T-cell (primary cell): ENCODE data around the gene WRAP53. TPM values are rescaled to one million over a fixed set of nuclear protein-coding genes. Genes with fewer than 3 reads are reported as not detected.
A peak's percentile ranks its signal among the peaks of the same experiment; 100 is the strongest.
"Not testable (repeated sequence)": the region's sequence is repeated elsewhere in the genome, so short reads cannot be mapped to it uniquely, and the experiment has no call there.

Experiments
- ATAC-seq, 4 experiments: fragments of 200-7000 bp in 3 of 4; fragments of 150-1000 bp in 1 of 4; cut with Tn5 transposase; replicated peaks in 1 of 4; 1 replicate in 3 of 4; 2 replicates in 1 of 4; pipeline ENCODE4 v1.10.0; 2021; ENCODE audit warnings: moderate library complexity in 3 of 4, mild to moderate bottlenecking in 2 of 4, moderate number of reproducible peaks in 1 of 4
- CTCF ChIA-PET, 2 donors: fragments of 300-600 bp; sonication (Branson Sonifier 250); formaldehyde crosslinking; loops; one replicate each; lab custom pipeline; 2022; ENCODE audit warnings: antibody characterized with exemption in 2 of 2; lab: Charles Lee
- POLR2A ChIA-PET, 2 donors: fragments of 300-600 bp; sonication (Branson Sonifier 250); formaldehyde crosslinking; loops; one replicate each; lab custom pipeline; 2022; ENCODE audit warnings: antibody characterized with exemption in 2 of 2; lab: Charles Lee
- DNase-seq, 35 experiments: peaks; one replicate each; pipeline versions ENCODE4 v3.0.0 to v3.0.0-alpha.2; 2013 to 2023
- H3K27ac ChIP-seq: one replicate; pipeline ENCODE4 v1.5.1; 2013; ENCODE audit warnings: low read length
- H3K27me3 ChIP-seq, 2 experiments: replicated peaks in 1 of 2; 1 replicate in 1 of 2; 2 replicates in 1 of 2; pipeline versions ENCODE4 v1.6.1 to v1.7.0; 2013; ENCODE audit warnings: low read length in 1 of 2, mixed read lengths in 1 of 2; ENCODE audit not compliant: control insufficient read depth in 2 of 2, insufficient read depth in 2 of 2; ENCODE audit errors: extremely low read depth in 1 of 2
- H3K36me3 ChIP-seq, 2 donors: 1 replicate in 1 of 2; 2 replicates in 1 of 2; pipeline versions ENCODE4 v1.6.1 to v1.7.0; 2013; ENCODE audit warnings: low read length in 1 of 2; ENCODE audit not compliant: control insufficient read depth in 2 of 2, insufficient read depth in 1 of 2; ENCODE audit errors: extremely low read depth in 1 of 2
- H3K4me1 ChIP-seq, 2 experiments: 1 replicate in 1 of 2; 2 replicates in 1 of 2; pipeline versions ENCODE4 v1.6.1 to v1.7.0; 2013; ENCODE audit warnings: low read length in 2 of 2, mixed read lengths in 1 of 2; ENCODE audit not compliant: insufficient read depth in 2 of 2, control insufficient read depth in 1 of 2; ENCODE audit errors: extremely low read depth in 1 of 2
- H3K4me3 ChIP-seq, 2 donors: 1 replicate in 1 of 2; 2 replicates in 1 of 2; pipeline versions ENCODE4 v1.5.1 to v1.7.0; 2013; ENCODE audit warnings: mild to moderate bottlenecking in 2 of 2, low read length in 1 of 2, moderate library complexity in 1 of 2; ENCODE audit not compliant: control insufficient read depth in 1 of 2; ENCODE audit errors: extremely low read depth in 1 of 2
- H3K9me3 ChIP-seq: 2 replicates; pipeline ENCODE4 v1.7.0; 2013
- H3K27ac Mint-ChIP-seq, 2 donors: one replicate each; pipeline ENCODE4 v1.8.0; 2020 to 2021; ENCODE audit warnings: mild to moderate bottlenecking in 2 of 2, mixed read lengths in 2 of 2
- H3K27me3 Mint-ChIP-seq, 2 donors: one replicate each; pipeline ENCODE4 v1.8.0; 2021 to 2022; ENCODE audit warnings: mixed read lengths in 2 of 2
- H3K36me3 Mint-ChIP-seq: one replicate; pipeline ENCODE4 v1.8.0; 2021; ENCODE audit warnings: mixed read lengths
- H3K4me1 Mint-ChIP-seq, 3 donors: one replicate each; pipeline ENCODE4 v1.8.0; 2020 to 2022; ENCODE audit warnings: mixed read lengths in 3 of 3, mild to moderate bottlenecking in 1 of 3
- H3K4me3 Mint-ChIP-seq, 3 donors: one replicate each; pipeline ENCODE4 v1.8.0; 2020 to 2022; ENCODE audit warnings: mild to moderate bottlenecking in 3 of 3, mixed read lengths in 3 of 3, moderate library complexity in 3 of 3
- H3K9me3 Mint-ChIP-seq, 3 donors: one replicate each; pipeline ENCODE4 v1.8.0; 2020 to 2022; ENCODE audit warnings: mixed read lengths in 3 of 3
- WGBS: methylation state at CpG from one replicate; pipeline ENCODE4 v1.1.5; 2013; ENCODE audit warnings: missing lambda C conversion rate; ENCODE audit not compliant: insufficient coverage; 5-methylcytosine and 5-hydroxymethylcytosine counted together
- total RNA-seq, 35 experiments: library from RNA in 6 of 35; stranded (reverse) in 6 of 35; fragments of 120-200 nt in 1 of 35; gene quantifications; one replicate each; pipeline versions ENCODE4 v1.2.1 to v1.2.4 and lab custom pipeline; 2013 to 2026

Gene WRAP53
- total RNA-seq (10 to 100 TPM in 3 of 5 donors, 1 to 10 TPM in 2; 8.0 to 14.6 (median 13.1) TPM), total RNA-seq (lab: John Stamatoyannopoulos, UW) (5.5 to 33.8 (median 10.7) reads per million in 29 experiments)
- total RNA-seq (2013): 7.5 TPM

GRCh38 chr17:7687908-7688807 is at the start of gene WRAP53:
Gene WRAP53 (plus strand): TSS chr17:7688477. CDS start chr17:7688649, 172 bp downstream.
- Histone ChIP-seq H3K27ac (peak within 1 kb of the TSS; percentile 98), H3K27me3 (no peaks in the 10 kb centered on the region), H3K4me1 (peaks cover 17 to 33% of the 10 kb centered on the region in 2 experiments), H3K9me3 (no peaks in the 10 kb centered on the region), H3K36me3 (peaks cover 0 to 7% of the 10 kb centered on the region in 2 donors), H3K4me3 (peak within 1 kb of the TSS; percentile 89 to 99)
- H3K4me1 Mint-ChIP-seq: peaks cover 39 to 52% (median 48%) of the 10 kb centered on the region in 3 donors
- under 1% methylated on average over 40 of the region's 51 CpGs for WGBS
- no peaks in the 10 kb centered on the region for H3K9me3 Mint-ChIP-seq
- ChIA-PET POLR2A (interaction anchor here (0.5 to 1.6 kb wide), 12 partner anchors 10 to 457 kb away, joined by 3 to 7 read pairs (median 4); partner anchors contain the start of genes SAT2 (in 2 of the 2), CNTROB (in 1 of the 2), SOX15 (in 1 of the 2) and TRAPPC1 (in 1 of the 2)), CTCF (interaction anchor here (0.5 to 4.0 kb wide), 32 partner anchors 11 to 749 kb away, joined by 3 to 36 read pairs (median 4); partner anchors contain the start of genes ATP1B2 (in 2 of the 2), ACADVL (in 1 of the 2), DLG4 (in 1 of the 2) and FXR2 (in 1 of the 2))
- peak within 1 kb of the TSS; percentile 100 for H3K27ac Mint-ChIP-seq
- ATAC-seq: peak; percentile 78 to 82 (median 81)
- H3K36me3 Mint-ChIP-seq: peaks cover 10% of the 10 kb centered on the region
- H3K4me3 Mint-ChIP-seq: peak within 1 kb of the TSS; percentile 85 to 99 (median 96)
- DNase-seq: peak; percentile 91 to 97 (median 94)
- no peaks in the 10 kb centered on the region for H3K27me3 Mint-ChIP-seq

- no peaks in the 10 kb centered on the region for H3K9me3 ChIP-seq
- peaks cover 0 to 19% of the 10 kb centered on the region in 2 experiments for H3K27me3 ChIP-seq
- no peak for DNase-seq
- H3K27ac ChIP-seq: no peak overlapping the region
- Mint-ChIP-seq H3K9me3 (no peaks in the 10 kb centered on the region), H3K27ac (no peak overlapping the region), H3K4me3 (no peak overlapping the region), H3K36me3 (no peaks in the 10 kb centered on the region), H3K27me3 (peaks cover 0 to 7% of the 10 kb centered on the region in 2 donors), H3K4me1 (peaks cover 0 to 8% (median 7%) of the 10 kb centered on the region in 3 donors)
- ChIA-PET POLR2A (no interaction called here), CTCF (interaction anchor here in 1 of 2 donors (1.2 to 1.6 kb wide), 3 partner anchors 13 to 46 kb away, joined by 3 to 8 read pairs (median 4); partner anchors contain the start of genes FXR2, SAT2 and TP53)
- 96% methylated on average over 17 of the region's 26 CpGs for WGBS
- no peak overlapping the region for H3K4me3 ChIP-seq
- no peaks in the 10 kb centered on the region for H3K4me1 ChIP-seq
- ATAC-seq: no peak
- H3K36me3 ChIP-seq: no peaks in the 10 kb centered on the region
Observed at GRCh38 chr17:7640783-7641182, 47.5 kb upstream of the WRAP53 start.

DNA sequence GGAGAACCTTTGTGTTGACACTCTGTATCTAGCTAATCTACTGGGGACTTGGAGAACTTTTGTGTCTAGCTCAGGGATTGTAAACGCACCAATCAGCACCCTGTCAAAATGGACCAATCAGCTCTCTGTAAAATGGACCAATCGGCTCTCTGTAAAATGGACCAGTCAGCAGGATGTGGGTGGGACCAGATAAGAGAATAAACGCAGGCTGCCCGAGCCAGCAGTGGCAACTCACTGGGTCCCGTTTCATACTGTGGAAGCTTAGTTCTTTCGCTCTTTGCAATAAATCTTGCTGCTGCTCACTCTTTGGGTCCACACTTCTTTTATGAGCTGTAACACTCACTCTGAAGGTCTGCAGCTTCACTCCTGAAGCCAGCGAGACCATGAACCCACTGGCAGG is 46.6 kb upstream of the WRAP53 start:
- peaks cover 0 to 28% of the 10 kb centered on the region in 2 experiments for H3K27me3 ChIP-seq
- Mint-ChIP-seq H3K4me3 (peak overlapping the region in 2 of 3 donors; percentile 28 to 69), H3K27ac (peak overlapping the region in 1 of 2 donors; percentile 45), H3K27me3 (peaks cover 5 to 13% of the 10 kb centered on the region in 2 donors)
- CTCF ChIA-PET: interaction anchor here in 1 of 2 donors (1.2 to 1.6 kb wide), 3 partner anchors 14 to 46 kb away, joined by 3 to 8 read pairs (median 4); partner anchors contain the start of genes FXR2, SAT2 and TP53
- POLR2A ChIA-PET, H3K9me3 ChIP-seq, H3K9me3 Mint-ChIP-seq, H3K4me1 Mint-ChIP-seq, H3K4me3 ChIP-seq, H3K36me3 ChIP-seq, H3K27ac ChIP-seq, H3K36me3 Mint-ChIP-seq, H3K4me1 ChIP-seq: not testable (repeated sequence)
- DNase-seq (peak in 2 of 35 experiments; percentile 6 to 29), ATAC-seq (peak in 1 of 4 experiments; percentile 35)
- WGBS: 54% methylated on average over 5 of the region's 7 CpGs

GRCh38 chr17:7644775-7645174 is 43.5 kb upstream of the WRAP53 start:
- no peak overlapping the region for H3K27ac ChIP-seq
- no peaks in the 10 kb centered on the region for H3K36me3 Mint-ChIP-seq
- H3K36me3 ChIP-seq: no peaks in the 10 kb centered on the region
- H3K9me3 ChIP-seq: no peaks in the 10 kb centered on the region
- POLR2A ChIA-PET: no interaction called here
- no peak overlapping the region for H3K4me3 ChIP-seq
- peaks cover 6 to 34% of the 10 kb centered on the region in 2 donors for H3K27me3 Mint-ChIP-seq
- WGBS: 90% methylated on average over 3 of the region's 4 CpGs
- CTCF ChIA-PET: no interaction called here
- no peaks in the 10 kb centered on the region for H3K9me3 Mint-ChIP-seq
- H3K4me3 Mint-ChIP-seq: no peak overlapping the region
- H3K4me1 Mint-ChIP-seq: peaks cover 1 to 8% (median 8%) of the 10 kb centered on the region in 3 donors
- H3K27ac Mint-ChIP-seq: no peak overlapping the region
- ATAC-seq: no peak
- peaks cover 0 to under 1% of the 10 kb centered on the region in 2 experiments for H3K4me1 ChIP-seq
- no peak for DNase-seq
- peaks cover 0 to 44% of the 10 kb centered on the region in 2 experiments for H3K27me3 ChIP-seq

GRCh38 chr17:7646457-7646856 is 41.8 kb upstream of the WRAP53 start:
- peaks cover 20 to 48% of the 10 kb centered on the region in 2 donors for H3K27me3 Mint-ChIP-seq
- no peak for ATAC-seq
- Histone ChIP-seq H3K27ac (no peak overlapping the region), H3K27me3 (peaks cover 0 to 61% of the 10 kb centered on the region in 2 experiments), H3K9me3 (no peaks in the 10 kb centered on the region), H3K4me3 (no peak overlapping the region), H3K4me1 (peaks cover 0 to 18% of the 10 kb centered on the region in 2 experiments), H3K36me3 (no peaks in the 10 kb centered on the region)
- POLR2A ChIA-PET: no interaction called here
- H3K4me3 Mint-ChIP-seq: no peak overlapping the region
- 91% methylated on average over 5 of the region's 9 CpGs for WGBS
- H3K9me3 Mint-ChIP-seq: no peaks in the 10 kb centered on the region
- CTCF ChIA-PET: no interaction called here
- H3K4me1 Mint-ChIP-seq: peaks cover 18 to 23% (median 20%) of the 10 kb centered on the region in 3 donors
- DNase-seq: no peak
- no peak overlapping the region for H3K27ac Mint-ChIP-seq
- H3K36me3 Mint-ChIP-seq: no peaks in the 10 kb centered on the region

GRCh38 chr17:7647018-7647417 is 41.3 kb upstream of the WRAP53 start:
- Mint-ChIP-seq H3K4me3 (no peak overlapping the region), H3K27ac (no peak overlapping the region), H3K9me3 (no peaks in the 10 kb centered on the region), H3K27me3 (peaks cover 20 to 51% of the 10 kb centered on the region in 2 donors), H3K36me3 (no peaks in the 10 kb centered on the region), H3K4me1 (peaks cover 18 to 22% (median 18%) of the 10 kb centered on the region in 3 donors)
- Histone ChIP-seq H3K27ac (no peak overlapping the region), H3K36me3 (no peaks in the 10 kb centered on the region), H3K9me3 (no peaks in the 10 kb centered on the region), H3K4me3 (no peak overlapping the region), H3K4me1 (peaks cover 0 to 23% of the 10 kb centered on the region in 2 experiments), H3K27me3 (peaks cover 0 to 66% of the 10 kb centered on the region in 2 experiments)
- no peak for DNase-seq
- ChIA-PET CTCF (interaction anchor here in 1 of 2 donors (0.7 kb wide), 1 partner anchor 665 kb away, joined by 3 read pairs; no protein-coding TSS in a partner anchor), POLR2A (no interaction called here)
- no peak for ATAC-seq
- 100% methylated on average over 1 of the region's 4 CpGs for WGBS
